Fibroblast of skin of left quadriceps (primary cell): ENCODE measurements around the gene ATG5.
A peak's percentile ranks its signal among the peaks of the same experiment; 100 is the strongest.

ENCODE experiments used
- DNase-seq, 2 experiments: peaks; one replicate each; pipeline ENCODE4 v3.0.0-alpha.2; 2013; ENCODE audit warnings: low read depth in 2 of 2

Gene ATG5

DNA sequence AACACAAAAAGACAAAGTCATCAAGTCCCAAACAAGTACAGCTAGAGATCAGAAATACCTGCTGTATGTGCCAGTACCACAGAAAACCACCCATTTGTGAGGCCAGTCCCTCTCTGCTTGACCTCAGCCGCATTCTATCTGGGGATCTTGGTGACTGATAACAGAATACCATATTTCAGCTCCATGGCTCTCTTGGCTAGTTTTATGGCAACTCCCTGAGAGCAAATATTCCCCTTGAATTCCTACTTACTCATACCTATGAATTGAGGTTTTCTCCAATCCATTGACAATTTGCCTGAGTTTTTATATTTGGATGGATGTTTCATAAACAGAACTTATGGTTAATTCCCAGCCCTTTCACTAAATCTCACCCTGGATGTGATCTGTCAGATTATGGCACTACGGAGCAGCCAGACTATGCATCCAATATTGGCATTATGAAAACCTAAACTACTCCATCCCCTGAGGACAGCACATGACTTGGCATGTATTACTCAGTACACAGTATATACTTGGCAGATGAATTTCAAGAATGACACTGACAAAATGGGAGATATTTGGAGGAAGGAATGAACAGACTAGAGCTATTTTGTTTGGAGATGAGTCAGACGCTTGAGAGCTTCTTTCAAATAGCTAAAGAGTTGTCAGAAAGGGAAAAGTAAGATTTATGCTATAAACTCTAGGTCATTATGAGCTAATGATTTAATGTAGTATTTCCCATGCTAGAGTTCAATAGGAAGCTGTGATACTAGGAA lies 143.7 kb downstream of the ATG5 start:
- peak; percentile 84 to 85 for DNase-seq

DNA sequence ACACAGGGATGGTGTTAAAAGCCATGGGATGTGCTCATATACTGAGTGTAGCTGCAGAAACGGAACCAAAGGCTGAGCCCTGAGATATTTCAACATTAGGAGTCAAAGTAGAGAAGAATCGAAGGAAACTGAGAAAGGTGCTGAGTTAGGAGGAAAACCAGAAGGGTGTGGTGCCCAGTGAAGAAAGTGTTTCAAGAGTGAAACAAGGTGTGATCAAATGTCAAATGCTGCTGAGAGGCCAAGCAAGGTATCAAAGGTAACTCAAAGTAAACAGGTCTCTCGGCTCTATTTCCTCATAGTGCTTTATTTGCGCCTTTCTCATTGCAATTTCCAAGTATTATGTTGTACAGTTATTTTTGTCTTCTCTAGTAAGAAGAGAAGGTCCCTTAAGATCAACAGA lies 145.4 kb downstream of the ATG5 start:
- no peak for DNase-seq

DNA sequence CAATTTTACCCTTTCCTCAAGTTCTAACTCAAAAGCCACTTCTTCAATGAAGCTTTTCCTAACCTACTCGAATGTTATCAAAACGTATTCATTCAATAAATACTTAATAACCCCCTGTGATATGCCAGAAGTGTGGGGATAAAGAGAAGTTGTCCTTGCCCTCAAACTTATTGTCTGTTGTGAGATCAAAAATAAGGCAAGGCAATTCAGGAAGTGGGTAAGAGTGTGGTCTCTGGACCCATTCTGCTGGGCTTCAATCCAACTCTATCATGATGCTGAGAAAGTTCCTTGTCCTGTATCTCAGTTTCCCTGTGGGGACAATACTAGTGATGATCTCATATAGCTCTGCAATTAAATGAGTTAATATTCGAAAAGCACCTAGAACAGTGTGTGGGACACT lies 146.7 kb downstream of the ATG5 start:
- no peak for DNase-seq

DNA sequence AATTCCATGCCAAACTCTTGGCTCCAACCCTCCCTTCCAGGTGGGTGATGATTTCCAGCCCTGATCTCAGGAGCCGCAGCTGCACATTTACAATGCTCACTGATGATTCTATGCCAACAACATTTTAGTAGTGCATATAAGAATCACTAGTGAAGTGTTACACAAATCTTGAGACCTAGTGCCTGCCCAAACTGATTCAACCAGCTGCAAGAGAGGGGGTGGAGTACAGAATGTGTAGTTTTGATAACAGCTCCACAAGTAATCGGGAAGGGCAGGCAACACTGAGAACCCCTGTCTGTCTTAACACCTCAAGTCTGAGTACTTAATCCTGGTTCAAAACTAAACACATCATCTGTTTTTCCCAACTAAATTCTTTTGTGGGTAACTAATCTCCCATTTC lies 147.8 kb downstream of the ATG5 start:
- no peak for DNase-seq

DNA sequence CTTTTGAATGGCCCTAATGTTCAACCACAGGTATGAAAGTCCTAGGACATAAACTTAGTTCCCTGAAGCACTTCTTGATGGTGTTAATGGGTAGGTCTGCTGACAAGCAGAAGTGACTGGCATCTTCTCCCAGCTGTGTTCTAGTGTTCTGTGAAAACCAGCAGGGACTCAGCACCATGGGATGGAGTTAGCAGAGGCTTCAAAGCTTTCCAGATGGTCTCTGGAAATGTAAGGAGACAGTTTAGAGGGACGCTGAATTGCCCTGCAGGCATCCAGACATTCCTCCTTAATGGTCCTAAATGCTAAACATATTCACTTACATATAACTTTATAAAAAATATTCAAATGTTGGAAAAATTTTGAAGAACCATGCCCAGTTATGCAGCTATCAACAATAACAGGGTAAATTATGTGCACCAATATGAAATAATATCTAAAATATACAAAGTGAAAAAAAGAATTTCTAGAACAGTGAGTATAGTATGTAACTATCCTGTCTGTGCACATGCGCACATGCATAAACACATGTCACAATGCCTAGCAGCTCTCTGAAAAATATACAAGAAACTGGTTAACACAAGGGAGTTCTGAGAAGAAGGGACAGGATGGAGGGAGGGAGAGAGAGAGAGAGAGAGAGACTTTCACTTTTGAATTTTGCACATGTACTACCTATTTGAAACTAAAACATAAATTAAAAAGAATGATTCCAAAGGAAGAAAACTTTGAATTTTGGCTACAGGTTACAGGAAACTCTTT lies 152.3 kb downstream of the ATG5 start:
- no peak for DNase-seq

DNA sequence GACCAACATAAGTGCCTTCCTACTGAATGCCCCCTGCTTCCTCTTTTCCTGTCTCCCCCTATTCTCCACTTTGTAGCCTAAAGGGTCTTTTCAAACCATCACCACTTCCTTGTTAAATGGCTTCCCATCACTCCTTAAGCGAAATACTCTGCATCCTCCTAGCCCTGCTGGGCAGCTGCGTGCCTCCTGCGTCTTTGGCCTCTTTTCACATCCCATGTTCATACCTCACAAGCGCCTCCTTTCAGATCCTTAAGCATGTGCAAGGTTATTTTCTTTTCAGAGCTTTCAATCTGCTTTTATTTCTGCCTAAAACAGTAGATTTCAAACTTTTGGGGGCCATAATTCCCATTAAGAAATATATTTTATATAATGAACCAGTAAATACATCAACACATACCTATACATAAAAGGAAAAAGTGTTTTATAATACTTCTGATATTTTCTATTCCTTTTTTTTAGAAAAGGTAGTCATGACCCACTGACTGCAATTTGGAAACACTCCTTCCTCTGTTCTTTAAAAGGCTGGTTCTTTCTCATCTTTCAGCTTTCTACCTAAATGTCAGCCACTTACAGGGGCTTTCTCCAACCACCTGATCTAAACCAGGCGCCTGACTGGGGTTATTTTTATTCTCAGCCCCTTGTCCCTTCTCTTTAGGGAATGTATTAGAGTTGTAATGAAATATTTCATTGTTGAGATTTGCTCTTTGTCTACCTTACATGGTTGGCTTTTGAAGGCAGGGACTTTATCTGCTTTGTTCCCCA lies 155.3 kb downstream of the ATG5 start:
- no peak for DNase-seq

DNA sequence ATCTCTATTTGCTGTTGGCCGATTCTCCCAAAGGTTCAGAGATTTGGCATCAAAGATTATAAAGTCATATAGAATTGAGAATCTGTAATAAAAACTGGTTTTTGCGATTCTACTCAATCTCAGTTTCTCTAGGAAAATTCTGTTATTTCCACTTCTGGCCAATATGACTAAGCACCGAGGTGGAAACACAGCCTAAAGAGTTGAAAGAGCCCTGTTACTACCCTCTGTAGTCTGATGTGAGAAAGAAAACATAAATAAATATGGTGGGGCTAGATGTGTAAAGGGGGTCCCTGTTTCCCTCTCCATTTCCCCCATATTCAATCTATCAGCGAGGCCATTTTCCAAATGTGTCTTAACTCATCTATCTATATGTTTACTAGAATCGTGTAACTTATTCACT lies 156.0 kb downstream of the ATG5 start:
- no peak for DNase-seq

DNA sequence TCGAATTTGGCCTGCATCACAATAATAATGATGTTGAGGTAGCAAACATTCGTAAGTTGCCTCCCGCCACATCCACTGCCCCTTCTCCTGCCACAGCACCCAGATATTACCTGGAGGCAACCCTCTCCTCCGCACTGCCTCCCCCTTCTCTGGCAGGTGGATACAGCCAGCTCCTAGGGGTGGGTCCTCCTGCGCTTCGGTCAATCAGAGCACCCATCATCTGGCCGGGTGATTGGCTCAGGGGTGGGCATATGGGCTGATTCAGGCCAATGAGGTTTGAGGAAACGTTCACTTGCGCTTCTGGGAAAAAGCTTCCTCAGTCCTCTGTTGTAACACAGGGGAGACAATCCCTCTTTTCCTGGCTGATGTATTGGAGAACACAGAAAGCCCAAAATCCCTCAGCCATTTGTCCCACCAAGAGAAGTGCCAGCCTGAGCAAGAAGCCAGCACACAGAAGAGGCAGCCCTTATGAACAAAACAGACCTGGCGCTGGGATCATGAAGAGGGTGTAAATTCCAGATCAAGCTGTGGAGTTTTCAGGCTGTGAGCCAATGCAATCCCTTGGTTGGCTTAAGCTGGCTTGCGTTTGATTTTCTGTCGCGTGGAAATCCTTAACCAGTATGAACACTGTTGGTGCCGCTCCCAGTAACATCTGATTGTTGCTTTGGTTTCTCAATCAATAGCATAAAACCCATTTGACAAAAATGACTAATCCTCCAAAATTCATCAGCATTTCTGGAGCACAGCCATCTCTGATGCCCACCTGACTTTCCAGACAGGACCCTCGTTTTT lies 157.3 kb downstream of the ATG5 start:
- DNase-seq: no peak

DNA sequence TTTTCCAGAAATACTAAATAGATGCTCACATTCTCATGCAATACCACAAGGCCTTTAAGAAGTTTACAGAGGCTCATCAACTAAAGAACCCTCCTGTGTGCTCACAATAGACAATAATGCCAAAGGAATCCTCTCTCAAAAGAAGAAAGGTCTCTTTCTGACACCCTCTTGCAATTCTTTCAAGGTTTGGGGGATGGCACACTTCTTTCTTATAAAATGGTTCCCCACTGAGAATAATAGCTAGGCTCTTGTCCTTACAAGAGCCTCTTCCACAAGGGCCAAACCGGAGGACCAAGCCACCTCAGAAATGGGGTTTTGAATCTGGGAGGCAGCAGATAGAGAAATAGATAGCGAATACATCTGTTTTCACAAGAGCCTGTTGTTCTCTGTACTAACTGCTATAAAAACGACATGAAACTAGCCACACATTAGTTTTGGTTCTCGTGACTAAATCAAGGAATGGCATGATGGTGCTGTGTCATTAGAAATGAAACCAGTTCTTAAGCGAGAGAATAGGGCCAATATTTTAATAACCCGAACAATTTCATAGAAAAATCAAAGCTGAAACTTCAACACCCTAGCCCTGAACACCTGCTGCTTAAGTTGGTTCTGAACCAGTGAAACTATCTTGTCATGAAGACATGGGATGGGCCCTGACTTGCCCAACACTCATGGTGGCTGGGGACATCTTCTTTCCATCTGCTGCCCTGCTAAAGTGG lies 158.3 kb downstream of the ATG5 start:
- DNase-seq: no peak

DNA sequence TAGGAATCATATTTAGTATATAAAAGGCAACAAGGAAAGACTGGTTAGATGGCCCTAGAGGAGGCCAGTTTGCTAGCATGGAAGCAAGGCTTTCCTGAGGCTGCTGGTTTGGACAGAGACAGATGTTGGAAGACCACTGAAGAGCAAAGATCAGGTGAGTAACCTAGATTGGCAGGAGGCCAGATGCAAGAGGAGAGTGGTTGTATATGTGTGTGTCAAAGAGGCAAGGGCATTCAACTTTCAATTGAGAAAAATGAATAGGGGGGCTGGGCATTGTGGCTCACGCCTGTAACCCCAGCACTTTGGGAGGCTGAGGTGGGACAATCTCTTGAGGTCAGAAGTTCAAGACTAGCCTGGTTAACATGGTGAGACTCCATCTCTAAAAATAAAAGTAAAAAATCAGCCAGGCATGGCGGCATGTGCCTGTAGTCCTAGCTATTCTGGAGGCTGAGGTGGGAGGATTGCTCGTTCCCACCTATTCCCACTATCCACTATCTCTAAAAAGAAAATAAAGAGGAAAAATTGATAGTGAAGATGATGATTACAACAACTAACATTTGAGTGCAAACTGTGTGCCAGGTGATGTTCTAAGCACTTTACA lies 159.6 kb downstream of the ATG5 start:
- no peak for DNase-seq

DNA sequence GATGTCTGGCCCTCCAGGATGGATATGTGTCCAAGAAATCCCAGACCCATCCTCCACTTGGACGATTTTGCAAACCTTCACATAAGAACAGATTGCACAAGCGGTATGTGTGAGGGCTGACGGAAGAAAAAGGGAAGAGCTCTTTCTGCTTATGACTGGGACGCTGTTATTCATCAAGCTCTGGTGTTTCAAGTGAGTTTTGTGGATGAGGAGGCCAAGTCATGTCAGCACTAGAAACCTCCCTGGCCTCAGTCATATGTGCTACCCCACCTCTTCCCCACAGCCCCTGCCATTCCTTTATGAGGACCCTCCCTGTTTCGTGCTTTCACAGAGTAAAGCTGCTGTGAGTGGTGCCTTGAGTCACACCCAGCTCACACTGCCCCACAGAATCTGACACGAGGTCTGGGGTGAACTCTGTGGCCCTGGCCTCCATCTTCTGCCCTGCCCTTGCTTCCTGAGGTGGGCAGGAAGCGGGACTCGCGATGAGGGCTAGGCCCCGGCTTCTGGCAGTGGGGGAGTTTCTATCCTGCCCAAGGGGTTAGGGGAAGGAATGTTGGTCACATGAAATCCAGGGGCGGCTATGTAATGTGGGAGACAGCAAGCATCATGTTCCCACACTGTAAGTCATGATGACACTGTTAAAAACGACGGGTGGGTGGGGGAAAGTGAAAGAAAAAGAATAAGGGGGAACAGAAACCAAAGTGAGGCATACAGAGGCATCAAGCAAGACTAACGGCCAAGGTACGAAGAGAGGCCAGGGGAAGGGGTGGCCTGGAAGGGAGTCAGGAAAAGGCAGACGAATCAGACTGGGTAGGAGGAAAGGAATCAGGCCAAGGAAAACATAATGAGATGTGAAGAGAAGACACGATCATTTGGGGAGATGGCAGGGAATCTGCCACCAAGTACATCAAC lies 161.3 kb downstream of the ATG5 start:
- peak; percentile 66 to 69 for DNase-seq

DNA sequence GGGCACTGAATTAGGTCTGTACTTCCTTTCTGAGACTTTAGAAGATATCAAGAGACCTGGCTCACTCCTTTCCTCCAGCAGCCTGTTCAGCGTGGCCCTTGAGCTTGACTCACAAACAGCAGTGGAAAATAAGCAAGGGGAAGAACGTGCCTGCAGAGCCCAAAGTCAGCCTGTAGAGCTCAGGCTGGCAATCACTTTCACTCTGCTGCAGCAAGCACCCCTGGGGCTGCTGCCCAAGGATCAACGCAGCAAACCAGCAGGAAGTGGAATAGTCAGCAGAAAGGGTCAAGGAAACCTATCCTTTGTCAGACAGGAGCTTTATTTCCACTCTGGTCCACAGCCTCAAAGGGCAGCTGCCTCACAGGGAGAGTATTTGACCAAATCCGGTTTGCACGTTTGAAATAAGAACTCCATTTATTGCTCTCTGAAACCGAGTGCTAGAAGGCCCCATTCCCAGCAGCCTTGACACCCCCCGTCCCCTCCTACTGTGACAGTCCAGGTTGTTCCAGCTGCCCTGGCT lies 162.1 kb downstream of the ATG5 start:
- peak in 1 of 2 experiments; percentile 26 for DNase-seq

DNA sequence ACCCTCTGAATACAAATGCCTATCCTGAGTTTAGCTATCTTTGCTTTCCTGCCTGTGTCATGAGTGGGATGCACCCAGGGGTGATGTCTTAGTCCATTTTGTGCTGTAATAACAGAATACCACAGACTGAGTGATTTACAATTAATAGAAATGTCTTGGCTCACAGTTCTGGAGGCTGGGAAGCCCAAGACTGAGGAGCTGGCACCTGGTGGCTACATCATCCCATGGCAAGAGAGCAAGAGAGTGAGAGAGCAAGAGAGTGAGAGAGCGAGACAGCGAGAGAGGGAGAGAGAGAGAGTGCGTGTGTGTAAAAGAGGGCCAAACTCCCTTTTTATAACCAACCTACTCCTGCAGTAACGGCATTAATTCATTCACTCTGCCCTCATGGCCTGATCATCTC lies 162.6 kb downstream of the ATG5 start:
- no peak for DNase-seq

DNA sequence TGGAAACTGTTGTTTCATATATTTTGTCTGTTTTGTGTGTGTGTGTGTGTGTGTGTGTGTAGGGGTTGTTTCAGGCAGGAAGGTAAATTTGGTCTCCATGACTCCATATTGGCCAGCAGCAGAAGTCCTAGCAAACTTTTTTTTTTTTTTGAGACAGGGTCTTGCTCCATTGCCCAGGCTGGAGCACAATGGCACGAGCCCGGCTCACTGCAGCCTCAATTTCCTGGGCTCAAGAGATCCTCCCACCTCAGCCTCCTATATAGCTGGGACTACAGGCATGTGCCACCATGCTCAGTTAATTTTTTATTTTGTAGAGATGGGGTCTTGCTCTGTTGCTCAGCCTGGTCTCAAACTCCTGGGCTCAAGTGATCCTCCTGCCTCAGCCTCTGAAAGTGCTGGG lies 163.7 kb downstream of the ATG5 start:
- no peak for DNase-seq

DNA sequence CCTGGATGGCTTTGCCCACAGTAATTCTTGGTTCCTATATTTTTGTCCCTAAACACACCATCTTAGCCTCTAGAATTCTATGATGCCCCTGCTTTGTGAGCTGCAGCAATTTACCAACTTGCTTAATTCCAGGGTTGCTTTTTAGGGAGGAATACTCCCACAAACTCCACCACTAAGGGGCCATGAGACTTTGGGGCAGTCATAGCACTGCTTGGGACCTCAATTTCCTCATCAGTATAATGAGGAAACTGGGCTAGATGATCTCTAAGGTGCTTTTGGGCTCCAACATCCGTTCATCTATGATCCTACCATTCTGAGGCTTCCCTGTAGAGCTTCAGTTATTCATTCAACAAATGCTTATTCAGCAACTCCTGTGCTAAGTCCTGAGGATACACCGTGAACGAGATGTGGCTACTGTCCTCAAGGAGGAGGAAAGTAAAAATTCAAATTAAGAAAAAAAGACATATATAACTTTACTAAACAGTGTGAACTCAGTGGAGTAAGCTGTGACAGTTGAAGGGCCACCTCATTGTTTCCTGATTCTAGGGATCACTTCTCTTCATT lies 164.2 kb downstream of the ATG5 start:
- no peak for DNase-seq

DNA sequence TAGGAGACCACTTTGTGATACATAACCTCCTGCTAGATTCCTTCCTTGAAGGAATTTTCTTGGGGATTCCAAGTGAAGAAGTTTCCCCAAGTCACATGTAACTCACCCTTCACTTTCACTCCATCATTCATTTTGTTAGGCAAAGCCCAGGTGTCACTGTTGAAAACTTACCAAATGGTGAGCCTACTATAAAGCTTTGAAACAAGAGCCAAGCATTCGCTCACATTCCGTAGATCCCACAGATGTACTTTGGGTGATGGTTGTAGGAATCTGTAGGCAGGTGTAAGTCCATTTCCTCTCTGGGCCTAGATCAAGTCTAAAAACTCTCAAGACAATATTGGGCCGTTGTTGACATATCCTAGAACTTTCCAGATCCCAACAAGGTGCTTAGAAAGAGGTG lies 165.4 kb downstream of the ATG5 start:
- DNase-seq: no peak

DNA sequence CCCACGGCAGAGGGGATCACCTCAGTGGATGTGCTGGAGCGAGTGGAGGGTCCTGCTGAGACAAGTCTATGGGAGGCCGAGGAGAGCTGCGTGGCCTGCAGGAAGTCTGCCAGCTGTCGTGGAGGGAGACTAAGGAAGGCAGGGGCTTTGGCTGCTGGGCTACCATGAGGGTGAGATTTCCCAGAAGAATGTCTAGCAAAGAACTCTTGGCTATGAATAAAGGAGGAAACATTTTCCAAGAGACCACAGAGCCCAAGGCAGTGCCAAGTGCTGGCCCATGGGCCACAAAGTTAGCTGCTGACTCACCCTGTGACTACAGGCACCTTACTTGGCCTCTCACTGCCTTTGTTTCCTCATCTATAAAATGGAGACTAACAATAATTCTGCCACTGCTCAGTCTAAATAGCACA lies 166.0 kb downstream of the ATG5 start:
- DNase-seq: peak; percentile 74 to 76

DNA sequence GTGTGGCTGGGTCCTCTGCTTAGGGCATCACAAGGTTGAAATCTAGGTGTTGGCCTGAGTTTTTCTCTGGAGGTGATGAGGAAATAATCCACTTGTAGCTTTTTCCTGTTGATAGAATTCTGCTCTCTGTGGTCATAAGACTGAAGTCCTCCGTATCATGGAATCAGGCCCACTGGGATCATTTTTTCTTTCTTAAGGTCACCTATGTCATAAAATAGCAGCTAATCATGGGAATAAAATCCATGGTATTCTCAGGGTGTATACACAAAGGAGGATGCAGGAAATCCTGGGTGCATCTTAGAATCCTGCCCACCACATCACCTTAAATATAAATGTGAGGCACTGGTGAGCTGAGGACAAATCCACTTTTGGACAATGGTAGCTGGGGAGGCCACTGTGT lies 166.7 kb downstream of the ATG5 start:
- no peak for DNase-seq

DNA sequence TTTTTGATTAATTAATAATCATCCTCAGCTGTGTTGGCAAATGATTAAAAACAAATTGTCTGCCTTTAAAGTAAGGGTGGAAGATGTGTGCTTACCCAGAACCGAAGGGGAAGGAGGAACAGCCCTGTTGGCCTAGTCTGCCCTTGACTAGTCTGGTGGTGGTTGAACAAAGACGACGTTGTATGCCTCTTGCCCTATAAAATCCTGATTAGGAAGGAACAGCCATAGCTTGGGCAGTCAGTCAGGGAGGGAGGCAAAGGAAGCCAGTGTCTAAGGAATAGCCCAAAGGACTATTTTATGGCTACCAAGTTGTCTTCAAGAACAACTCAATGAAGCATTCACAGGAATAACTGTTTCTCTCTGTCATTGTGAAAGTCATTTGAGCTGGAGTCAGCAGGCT lies 168.7 kb downstream of the ATG5 start:
- DNase-seq: no peak
